Smooth muscle cell (in vitro differentiated cells): ENCODE results near the gene CYREN. TPM values are rescaled to one million over a fixed set of nuclear protein-coding genes. Genes with fewer than 3 reads are reported as not detected.
A peak's percentile ranks its signal among the peaks of the same experiment; 100 is the strongest.
"Not testable (repeated sequence)": the region's sequence is repeated elsewhere in the genome, so short reads cannot be mapped to it uniquely, and the experiment has no call there.

Experiments
- DNase-seq: peaks from one replicate; lab custom pipeline; 2025; ENCODE audit not compliant: unreplicated experiment; lab: John Stamatoyannopoulos, UW
- H2AFZ ChIP-seq: fragments of 200-600 bp; sonication (generic); 2 replicates; pipeline ENCODE4 v1.6.0; 2016; ENCODE audit warnings: antibody characterized with exemption, low read depth, mild to moderate bottlenecking
- H3F3A ChIP-seq: fragments of 200-600 bp; sonication (generic); 2 replicates; pipeline ENCODE4 v1.6.0; 2017; ENCODE audit warnings: antibody characterized with exemption, low read depth
- H3K27ac ChIP-seq: fragments of 200-600 bp; sonication (generic); 2 replicates; pipeline ENCODE4 v1.5.1; 2016; ENCODE audit warnings: low read depth, mild to moderate bottlenecking
- H3K27me3 ChIP-seq: fragments of 200-600 bp; sonication (generic); 2 replicates; pipeline ENCODE4 v1.6.1; 2016; ENCODE audit warnings: low read depth, mild to moderate bottlenecking
- H3K36me3 ChIP-seq: fragments of 200-600 bp; sonication (generic); 2 replicates; pipeline ENCODE4 v1.5.1; 2016; ENCODE audit warnings: low read depth
- H3K4me1 ChIP-seq: fragments of 200-600 bp; sonication (generic); 2 replicates; pipeline ENCODE4 v1.5.1; 2016; ENCODE audit warnings: low read depth
- H3K4me2 ChIP-seq: fragments of 200-600 bp; sonication (generic); 2 replicates; pipeline ENCODE4 v1.6.0; 2016; ENCODE audit warnings: mild to moderate bottlenecking
- H3K4me3 ChIP-seq: fragments of 200-600 bp; sonication (generic); 2 replicates; pipeline ENCODE4 v1.5.1; 2016; ENCODE audit warnings: mild to moderate bottlenecking
- H3K79me2 ChIP-seq: fragments of 200-600 bp; sonication (generic); 2 replicates; pipeline ENCODE4 v1.6.0; 2016; ENCODE audit warnings: low read depth, mild to moderate bottlenecking
- H3K9ac ChIP-seq: fragments of 200-600 bp; sonication (generic); 2 replicates; pipeline ENCODE4 v1.6.0; 2016; ENCODE audit warnings: low read depth
- H3K9me3 ChIP-seq: fragments of 200-600 bp; sonication (generic); replicated peaks from 2 replicates; pipeline ENCODE4 v1.5.1; 2016; ENCODE audit warnings: low read depth
- H4K20me1 ChIP-seq: fragments of 200-600 bp; sonication (generic); 2 replicates; pipeline ENCODE4 v1.6.0; 2016; ENCODE audit warnings: low read depth
- CTCF ChIP-seq: fragments of 200-600 bp; sonication (generic); IDR thresholded peaks from 2 replicates; pipeline ENCODE4 v1.5.1; 2017; ENCODE audit warnings: borderline replicate concordance, mild to moderate bottlenecking, antibody characterized with exemption; ENCODE audit not compliant: insufficient read depth, poor library complexity, severe bottlenecking
- WGBS: methylation state at CpG from one replicate; pipeline ENCODE4 v1.1.7; 2016; ENCODE audit warnings: low lambda C conversion rate; 5-methylcytosine and 5-hydroxymethylcytosine counted together
- polyA plus RNA-seq: library from polyadenylated mRNA; unstranded; fragments of >200 nt; fragmentation: Nextera tagmentation; extraction: Ambion mirVana; gene quantifications from 2 replicates; pipeline ENCODE4 v1.2.1, GENCODE V29; 2016
- total RNA-seq: library from RNA; depleted of rRNA; stranded (reverse); fragments of >200 nt; gene quantifications from 2 replicates; pipeline ENCODE4 v1.2.3, GENCODE V29; 2014

CYREN gene
- total and polyA plus RNA-seq, 2 experiments from 2014 or later: 33.4 to 38.2 TPM

- no peaks in the 10 kb centered on the region for H4K20me1 ChIP-seq
- H2AFZ ChIP-seq: no peak overlapping the region
- WGBS: 99% methylated on average over 4 of the region's 4 CpGs
- H3K9ac ChIP-seq: no peak overlapping the region
- no peaks in the 10 kb centered on the region for H3F3A ChIP-seq
- no peaks in the 10 kb centered on the region for H3K4me1 ChIP-seq
- no peaks in the 10 kb centered on the region for H3K9me3 ChIP-seq
- H3K36me3 ChIP-seq: no peaks in the 10 kb centered on the region
- no peak overlapping the region for H3K4me3 ChIP-seq
- no peak for DNase-seq
- no peak for TF ChIP-seq CTCF
- no peak overlapping the region for H3K4me2 ChIP-seq
- no peak overlapping the region for H3K27ac ChIP-seq
- peaks cover 2% of the 10 kb centered on the region for H3K79me2 ChIP-seq
- no peaks in the 10 kb centered on the region for H3K27me3 ChIP-seq
Measured at GRCh38 chr7:135215180-135215579, 44.7 kb upstream of the CYREN start.

GRCh38 chr7:135213831-135214230 lies 43.3 kb upstream of the CYREN start:
- no peak overlapping the region for H3K4me2 ChIP-seq

DNA sequence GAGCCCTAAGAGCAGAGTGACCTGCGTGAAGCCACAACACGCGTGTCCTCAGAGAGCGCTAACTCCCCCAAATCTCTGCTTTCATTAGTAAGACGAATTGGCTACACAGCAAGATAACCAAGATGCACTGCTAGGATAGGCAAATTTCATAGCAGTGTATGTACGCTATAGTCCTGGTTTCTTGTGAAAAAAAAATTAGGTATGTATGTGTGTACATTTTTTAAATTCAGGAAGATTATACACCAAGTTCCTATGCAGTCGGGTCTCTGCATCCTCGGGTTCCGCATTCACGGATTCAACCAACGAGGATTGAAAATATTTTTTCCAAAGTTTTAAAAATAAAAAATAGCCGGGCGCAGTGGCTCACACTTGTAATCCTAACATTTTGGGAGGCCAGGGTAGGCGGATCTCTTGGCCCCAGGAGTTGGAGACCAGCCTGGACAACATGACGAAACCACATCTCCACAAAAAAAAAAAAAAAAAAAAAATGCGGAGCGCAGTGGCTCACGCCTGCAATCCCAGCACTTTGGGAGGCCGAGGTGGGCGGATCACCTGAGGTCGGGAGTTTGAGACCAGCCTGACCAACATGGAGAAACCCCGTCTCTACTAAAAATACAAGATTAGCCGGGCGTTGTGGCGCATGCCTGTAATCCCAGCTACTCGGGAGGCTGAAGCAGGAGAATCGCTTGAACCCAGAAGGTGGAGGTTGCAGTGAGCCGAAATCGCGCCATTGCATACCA lies 41.6 kb upstream of the CYREN start:
- Histone ChIP-seq H3K4me2 (peak overlapping the region; percentile 95), H3K9ac (peak overlapping the region; percentile 88), H3K4me3 (peak overlapping the region; percentile 93), H2AFZ (peak overlapping the region; percentile 96), H3K27ac (peak overlapping the region; percentile 83)
- WGBS: 55% methylated on average over 24 of the region's 30 CpGs
- H3K9me3 ChIP-seq, H3K79me2 ChIP-seq, H3F3A ChIP-seq, H3K36me3 ChIP-seq, DNase-seq, H4K20me1 ChIP-seq, H3K4me1 ChIP-seq, H3K27me3 ChIP-seq: not testable (repeated sequence)

More at GRCh38 chr7:135213831-135214230, 43.3 kb upstream of the CYREN start:
- Histone ChIP-seq H3K4me1 (no peaks in the 10 kb centered on the region), H3K36me3 (no peaks in the 10 kb centered on the region), H3F3A (no peaks in the 10 kb centered on the region), H3K9ac (no peak overlapping the region), H3K4me3 (no peak overlapping the region), H3K9me3 (no peaks in the 10 kb centered on the region), H3K79me2 (peaks cover 5% of the 10 kb centered on the region), H3K27ac (no peak overlapping the region), H3K27me3 (no peaks in the 10 kb centered on the region), H4K20me1 (no peaks in the 10 kb centered on the region), H2AFZ (no peak overlapping the region)
- no peak for TF ChIP-seq CTCF
- no peak for DNase-seq
- WGBS: 44% methylated on average over 2 of the region's 2 CpGs

DNA sequence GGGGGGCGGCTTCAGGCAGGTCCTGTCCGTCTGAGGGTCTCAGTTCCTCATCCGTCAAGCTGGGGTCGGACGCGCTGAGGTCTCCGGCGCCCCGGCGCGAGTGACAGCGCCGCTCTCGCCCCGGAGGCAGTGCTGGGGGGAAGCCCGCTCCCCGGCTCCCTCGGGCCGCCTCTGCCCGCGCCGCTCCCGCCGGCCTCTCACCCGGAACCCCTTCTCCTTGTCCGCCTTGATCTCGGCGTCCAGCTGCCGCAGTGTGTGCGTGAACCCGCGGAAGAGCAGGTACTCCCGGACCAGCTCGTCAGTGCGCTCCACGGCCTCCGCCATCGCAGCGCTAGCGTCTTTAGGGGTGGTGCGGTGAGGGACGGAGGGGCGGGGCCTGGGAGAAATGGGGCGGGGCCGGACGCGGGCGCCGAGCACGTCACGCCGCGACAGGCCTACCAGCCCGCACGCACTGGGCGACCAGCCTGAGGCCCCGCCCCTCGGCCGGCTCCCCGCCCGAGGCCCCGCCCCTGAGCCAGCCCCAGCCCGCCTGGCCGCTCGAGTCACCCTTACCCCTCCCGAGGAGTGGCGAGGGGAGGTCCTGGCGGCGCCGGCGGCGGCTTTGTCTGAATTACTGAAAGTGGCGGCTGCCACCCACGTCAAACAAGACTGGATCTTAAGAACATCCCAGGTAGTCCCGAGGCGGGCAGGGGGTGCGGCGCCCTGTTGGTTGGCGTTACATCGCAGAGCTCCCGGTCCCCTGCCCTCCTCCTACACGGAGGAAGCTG lies 40.9 kb upstream of the CYREN start, which contains the start of gene WDR91:
TSS of gene WDR91 (minus strand) at position 348 of the 767 bp plus-strand sequence. CDS start at position 324, 24 bp downstream.
- peak within 1 kb of the TSS; percentile 93 for H3K4me3 ChIP-seq
- no peaks in the 10 kb centered on the region for H3K9me3 ChIP-seq
- H3K27ac ChIP-seq: peak within 1 kb of the TSS; percentile 83
- no peaks in the 10 kb centered on the region for H3K36me3 ChIP-seq
- no peaks in the 10 kb centered on the region for H3K4me1 ChIP-seq
- no peaks in the 10 kb centered on the region for H4K20me1 ChIP-seq
- peak within 1 kb of the TSS; percentile 88 for H3K9ac ChIP-seq
- 1% methylated on average over 66 of the region's 82 CpGs for WGBS
- no peaks in the 10 kb centered on the region for H3K27me3 ChIP-seq
- H2AFZ ChIP-seq: peak within 1 kb of the TSS; percentile 96
- no peak for TF ChIP-seq CTCF
- DNase-seq: peak; percentile 91
- H3F3A ChIP-seq: no peaks in the 10 kb centered on the region
- H3K79me2 ChIP-seq: peaks cover 5% of the 10 kb centered on the region
- H3K4me2 ChIP-seq: peak within 1 kb of the TSS; percentile 95
